HG03103 (cell line): Measurements from ENCODE around the gene TBPL2.
"Not testable (repeated sequence)": the region's sequence is repeated elsewhere in the genome, so short reads cannot be mapped to it uniquely, and the experiment has no call there.

Experiments
- ATAC-seq: cut with Tn5 transposase; IDR thresholded peaks from one replicate; pipeline ENCODE4 v1.9.1; 2021; ENCODE audit warnings: low read depth; ENCODE audit not compliant: unreplicated experiment

The TBPL2 gene

GRCh38 chr14:55446127-55446736, 5.8 kb upstream of the TBPL2 start:
- ATAC-seq = no peak

- ATAC-seq = no peak
Measured at GRCh38 chr14:55441286-55441685, 870 bp upstream of the TBPL2 start.

- no peak for ATAC-seq
Measured at GRCh38 chr14:55438066-55438683, 2.2 kb downstream of the TBPL2 start.

- no peak for ATAC-seq
Measured at GRCh38 chr14:55436931-55437330, 3.5 kb downstream of the TBPL2 start.

- ATAC-seq = no peak
Measured at GRCh38 chr14:55436519-55436918, 3.9 kb downstream of the TBPL2 start.

GRCh38 chr14:55434805-55435174, 5.6 kb downstream of the TBPL2 start:
- ATAC-seq = no peak

GRCh38 chr14:55433880-55434804, 6.3 kb downstream of the TBPL2 start:
- ATAC-seq = no peak

GRCh38 chr14:55432628-55433027, 7.8 kb downstream of the TBPL2 start:
- no peak for ATAC-seq

- peak; percentile 70 for ATAC-seq
Measured at GRCh38 chr14:55430024-55430690, 10.3 kb downstream of the TBPL2 start.

GRCh38 chr14:55427439-55427838, 13.0 kb downstream of the TBPL2 start:
- ATAC-seq = no peak

- no peak for ATAC-seq
Measured at GRCh38 chr14:55426891-55427290, 13.5 kb downstream of the TBPL2 start.

- no peak for ATAC-seq
Measured at GRCh38 chr14:55425091-55425490, 15.3 kb downstream of the TBPL2 start.

- no peak for ATAC-seq
Measured at GRCh38 chr14:55423969-55424368, 16.4 kb downstream of the TBPL2 start.

GRCh38 chr14:55422338-55422737, 18.1 kb downstream of the TBPL2 start:
- ATAC-seq = not testable (repeated sequence)

GRCh38 chr14:55419663-55420062, 20.8 kb downstream of the TBPL2 start:
- no peak for ATAC-seq

- ATAC-seq = no peak
Measured at GRCh38 chr14:55418411-55418810, 22.0 kb downstream of the TBPL2 start.

GRCh38 chr14:55417955-55418354, 22.5 kb downstream of the TBPL2 start:
- ATAC-seq = no peak

- ATAC-seq = no peak
Measured at GRCh38 chr14:55416866-55417265, 23.6 kb downstream of the TBPL2 start.

- no peak for ATAC-seq
Measured at GRCh38 chr14:55414551-55414950, 25.9 kb downstream of the TBPL2 start.

- ATAC-seq = no peak
Measured at GRCh38 chr14:55412676-55413075, 27.7 kb downstream of the TBPL2 start.
